ENCODE measurements around the gene AGPAT1.
"Not testable (repeated sequence)": the region's sequence is repeated elsewhere in the genome, so short reads cannot be mapped to it uniquely, and the experiment has no call there.

AGPAT1 gene

DNA sequence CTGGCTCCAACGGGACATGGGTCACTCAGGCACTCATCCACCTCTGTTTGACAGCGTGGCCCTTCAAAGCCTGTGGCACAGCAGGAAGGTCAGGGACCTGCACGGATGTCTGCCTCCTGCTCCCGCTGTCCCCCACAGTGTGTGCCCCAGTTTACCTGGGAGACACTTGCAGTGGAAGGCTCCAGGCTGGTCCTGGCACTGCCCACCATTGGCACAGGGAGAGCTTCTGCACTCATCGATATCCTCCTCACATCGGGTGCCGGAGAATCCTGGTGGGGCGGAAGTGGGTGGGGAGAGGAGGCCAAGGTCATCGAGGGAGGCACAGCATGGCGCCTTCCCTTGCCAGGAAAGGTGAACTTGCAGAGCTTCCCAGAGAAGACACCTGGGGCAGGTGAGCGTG lies 41.1 kb upstream of the AGPAT1 start:
- H3K4me3 ChIP-seq (ENCODE audit: low read length) = no peak overlapping the region
- TF ChIP-seq, protein P1, sequence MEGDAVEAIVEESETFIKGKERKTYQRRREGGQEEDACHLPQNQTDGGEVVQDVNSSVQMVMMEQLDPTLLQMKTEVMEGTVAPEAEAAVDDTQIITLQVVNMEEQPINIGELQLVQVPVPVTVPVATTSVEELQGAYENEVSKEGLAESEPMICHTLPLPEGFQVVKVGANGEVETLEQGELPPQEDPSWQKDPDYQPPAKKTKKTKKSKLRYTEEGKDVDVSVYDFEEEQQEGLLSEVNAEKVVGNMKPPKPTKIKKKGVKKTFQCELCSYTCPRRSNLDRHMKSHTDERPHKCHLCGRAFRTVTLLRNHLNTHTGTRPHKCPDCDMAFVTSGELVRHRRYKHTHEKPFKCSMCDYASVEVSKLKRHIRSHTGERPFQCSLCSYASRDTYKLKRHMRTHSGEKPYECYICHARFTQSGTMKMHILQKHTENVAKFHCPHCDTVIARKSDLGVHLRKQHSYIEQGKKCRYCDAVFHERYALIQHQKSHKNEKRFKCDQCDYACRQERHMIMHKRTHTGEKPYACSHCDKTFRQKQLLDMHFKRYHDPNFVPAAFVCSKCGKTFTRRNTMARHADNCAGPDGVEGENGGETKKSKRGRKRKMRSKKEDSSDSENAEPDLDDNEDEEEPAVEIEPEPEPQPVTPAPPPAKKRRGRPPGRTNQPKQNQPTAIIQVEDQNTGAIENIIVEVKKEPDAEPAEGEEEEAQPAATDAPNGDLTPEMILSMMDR (conservative IDR thresholded peaks at IDR 0.05; ENCODE audit: low read length) = no peak
- DNase-seq (ENCODE audit: low read depth) = no peak

DNA sequence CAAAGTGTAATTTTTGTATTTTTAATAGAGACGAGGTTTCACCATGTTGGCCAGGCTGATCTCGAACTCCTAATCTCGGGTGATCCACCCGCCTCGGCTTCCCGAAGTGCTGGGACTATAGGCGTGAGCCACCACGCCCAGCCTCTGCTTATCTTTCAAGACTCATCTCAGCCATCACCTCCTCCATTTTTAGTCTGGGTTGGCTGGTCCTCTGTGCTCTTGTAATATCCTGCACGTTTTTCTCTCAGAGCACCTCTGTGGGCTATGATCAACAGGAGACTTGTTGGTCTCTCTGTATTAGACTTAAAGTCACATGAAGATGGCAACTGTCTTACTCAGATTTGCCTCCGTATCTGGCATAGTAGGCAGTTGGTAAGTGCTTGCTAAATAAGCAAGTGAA lies 40.4 kb upstream of the AGPAT1 start:
- no peak overlapping the region for H3K4me3 ChIP-seq (ENCODE audit: low read length)
- TF ChIP-seq, protein P1 (conservative IDR thresholded peaks at IDR 0.05; ENCODE audit: low read length) = no peak
- no peak for DNase-seq (ENCODE audit: low read depth)

DNA sequence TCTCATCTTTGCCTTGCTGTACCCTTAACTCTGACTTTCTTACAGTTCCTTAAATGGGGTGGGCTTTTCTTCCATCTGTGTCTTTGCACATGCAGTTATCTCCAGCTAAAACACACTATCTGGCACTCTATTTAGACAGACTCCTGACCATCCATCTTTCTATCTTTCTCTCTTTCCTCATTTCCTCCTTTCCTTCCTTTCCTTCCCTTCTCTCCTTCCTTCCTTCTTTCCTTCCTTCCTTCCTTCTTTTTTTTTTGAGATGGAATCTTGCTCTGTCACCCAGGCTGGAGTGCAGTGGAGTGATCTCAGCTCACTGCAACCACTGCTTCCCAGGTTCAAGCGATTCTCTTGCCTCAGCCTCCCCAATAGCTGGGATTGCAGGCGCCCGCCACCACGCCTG lies 39.7 kb upstream of the AGPAT1 start:
- TF ChIP-seq, protein P1 (conservative IDR thresholded peaks at IDR 0.05; ENCODE audit: low read length) = no peak
- DNase-seq (ENCODE audit: low read depth) = no peak

DNA sequence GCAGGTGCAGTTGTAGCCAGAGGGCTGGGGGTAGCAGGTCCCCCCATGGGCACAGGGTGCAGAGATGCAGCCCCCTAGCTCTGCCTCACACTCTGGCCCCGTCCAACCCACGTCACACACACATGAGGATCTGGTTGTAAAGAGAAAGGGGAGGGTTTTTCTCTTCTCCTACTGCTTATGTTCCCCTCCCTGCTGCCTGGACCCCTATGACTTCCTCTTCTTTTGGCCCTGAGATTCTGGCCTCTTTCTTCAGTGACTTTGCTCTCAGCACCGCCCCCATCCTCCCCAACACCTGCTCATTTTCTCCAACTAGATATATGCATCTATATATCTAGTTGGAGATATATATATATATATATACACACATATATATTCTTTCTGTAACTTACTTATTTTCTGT lies 38.2 kb upstream of the AGPAT1 start:
- TF ChIP-seq, protein P1 (conservative IDR thresholded peaks at IDR 0.05; ENCODE audit: low read length) = no peak
- H3K4me3 ChIP-seq (ENCODE audit: low read length) = no peak overlapping the region
- no peak for DNase-seq (ENCODE audit: low read depth)

More for the DNA sequence above, 39.7 kb upstream of the AGPAT1 start:
- H3K4me3 ChIP-seq (ENCODE audit: low read length) = no peak overlapping the region

DNA sequence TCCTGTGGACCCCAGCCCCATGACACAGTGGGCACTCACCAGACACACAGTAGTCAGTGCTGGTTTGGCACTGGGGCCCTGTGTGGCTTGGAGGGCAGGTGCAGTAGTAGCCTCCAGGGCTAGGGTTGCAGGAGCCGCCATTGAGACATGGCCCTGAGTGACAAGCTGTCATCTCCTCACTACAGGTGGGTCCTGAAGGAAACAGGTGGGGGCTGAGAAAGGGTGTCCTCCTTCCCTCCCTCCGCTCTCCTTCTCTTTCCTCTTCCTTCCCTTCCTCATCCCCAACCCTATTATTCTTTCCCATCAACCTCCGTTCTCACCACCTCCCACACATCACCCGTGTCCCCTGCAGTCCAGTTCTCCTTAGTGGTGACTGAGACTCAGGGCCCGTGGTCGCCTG lies 37.8 kb upstream of the AGPAT1 start:
- TF ChIP-seq, protein P1 (conservative IDR thresholded peaks at IDR 0.05; ENCODE audit: low read length) = no peak
- no peak for DNase-seq (ENCODE audit: low read depth)
- H3K4me3 ChIP-seq (ENCODE audit: low read length) = no peak overlapping the region

DNA sequence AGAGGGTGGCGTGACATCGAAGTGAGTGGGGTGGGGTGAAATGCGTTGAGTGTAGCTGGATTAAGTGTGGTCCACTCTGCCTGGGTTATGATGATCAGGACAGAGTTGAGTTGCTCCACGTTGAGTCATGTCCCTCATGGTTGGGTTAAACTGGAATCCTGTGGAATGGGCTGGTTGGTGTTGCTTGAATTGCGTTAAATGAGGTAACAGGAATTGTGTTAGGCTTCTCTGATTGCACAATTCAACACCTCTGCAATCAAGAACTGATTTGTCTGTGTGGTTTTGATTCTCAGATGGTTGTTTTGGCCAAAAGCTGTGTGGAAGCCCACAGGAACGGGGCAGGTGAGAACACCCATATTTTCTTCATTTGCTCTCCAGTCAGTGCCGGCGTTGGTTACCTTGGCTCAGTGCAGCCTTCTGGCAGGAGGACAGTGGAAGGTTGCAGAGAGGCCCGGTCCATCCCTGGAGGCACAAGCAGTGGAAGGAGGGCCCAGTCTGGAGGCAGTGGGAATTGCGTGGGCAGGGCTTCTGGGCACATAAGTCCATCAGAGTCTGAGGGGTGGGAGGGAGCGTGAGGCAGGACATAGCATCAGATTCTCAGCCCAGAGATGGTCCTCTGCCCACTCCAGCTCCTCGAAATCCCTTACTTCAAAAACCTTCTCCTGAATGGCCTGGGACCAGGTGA lies 36.3 kb upstream of the AGPAT1 start:
- TF ChIP-seq, protein P1 (conservative IDR thresholded peaks at IDR 0.05; ENCODE audit: low read length) = no peak
- H3K4me3 ChIP-seq (ENCODE audit: low read length) = no peak overlapping the region
- no peak for DNase-seq (ENCODE audit: low read depth)

DNA sequence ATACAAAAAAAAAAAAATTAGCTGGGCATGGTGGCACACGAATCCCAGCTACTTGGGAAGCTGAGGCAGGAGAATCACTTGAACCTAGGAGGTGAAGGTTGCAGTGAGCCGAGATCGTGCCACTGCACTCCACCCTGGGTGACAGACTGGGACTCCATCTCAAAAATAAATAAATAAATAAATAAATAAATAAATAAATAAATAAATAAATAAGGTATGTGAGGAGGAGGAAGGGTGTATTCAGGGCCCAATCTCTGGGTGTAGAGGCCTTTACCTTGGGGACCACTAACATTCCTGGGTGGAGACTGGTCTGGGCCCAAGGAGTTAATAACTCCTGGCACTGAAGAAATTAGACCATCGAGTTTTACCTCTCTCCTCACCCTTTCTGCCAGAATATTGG lies 35.5 kb upstream of the AGPAT1 start:
- not testable (repeated sequence) for H3K4me3 ChIP-seq (ENCODE audit: low read length); DNase-seq (ENCODE audit: low read depth)
